H9 (cell line): ENCODE data around the gene KDM2A. TPM values are rescaled to one million over a fixed set of nuclear protein-coding genes. Genes with fewer than 3 reads are reported as not detected.
A peak's percentile ranks its signal among the peaks of the same experiment; 100 is the strongest.

ENCODE experiments used
- DNase-seq: peaks from one replicate; pipeline ENCODE4 v3.0.0-alpha.2; 2017
- H2AFZ ChIP-seq: one replicate; pipeline ENCODE4 v1.6.1; 2013; ENCODE audit warnings: mild to moderate bottlenecking, low read length, control low read depth, moderate library complexity
- H2AK5ac ChIP-seq: 2 replicates; pipeline ENCODE4 v1.6.1; 2013; ENCODE audit warnings: low read length, control low read depth, mixed read lengths; ENCODE audit not compliant: insufficient read length
- H2BK120ac ChIP-seq: one replicate; pipeline ENCODE4 v1.6.1; 2013; ENCODE audit warnings: low read depth, mild to moderate bottlenecking, low read length, control low read depth, inconsistent platforms; ENCODE audit not compliant: poor library complexity, severe bottlenecking
- H2BK12ac ChIP-seq: 2 replicates; pipeline ENCODE4 v1.6.1; 2013; ENCODE audit warnings: low read length, control low read depth, mixed read lengths, low read depth; ENCODE audit not compliant: insufficient read length
- H2BK15ac ChIP-seq: 2 replicates; pipeline ENCODE4 v1.6.1; 2013; ENCODE audit warnings: low read depth, low read length, control low read depth
- H2BK20ac ChIP-seq: one replicate; pipeline ENCODE4 v1.6.1; 2013; ENCODE audit warnings: low read depth, mild to moderate bottlenecking, low read length, control low read depth, inconsistent platforms; ENCODE audit not compliant: poor library complexity, severe bottlenecking
- H2BK5ac ChIP-seq: 2 replicates; pipeline ENCODE4 v1.6.1; 2013; ENCODE audit warnings: low read length, control low read depth, mixed read lengths; ENCODE audit not compliant: insufficient read length
- H3K14ac ChIP-seq: 2 replicates; pipeline ENCODE4 v1.6.1; 2013; ENCODE audit warnings: low read length, control low read depth; ENCODE audit not compliant: insufficient read depth
- H3K18ac ChIP-seq: 2 replicates; pipeline ENCODE4 v1.6.1; 2013; ENCODE audit warnings: low read depth, mild to moderate bottlenecking, mixed read lengths, low read length, control low read depth; ENCODE audit not compliant: insufficient read length
- H3K23ac ChIP-seq: 2 replicates; pipeline ENCODE4 v1.6.1; 2013; ENCODE audit warnings: low read length, control low read depth, mixed read lengths, low read depth; ENCODE audit not compliant: insufficient read length
- H3K23me2 ChIP-seq: 2 replicates; pipeline ENCODE4 v1.6.1; 2013; ENCODE audit warnings: low read depth, mild to moderate bottlenecking, mixed read lengths, low read length, control low read depth; ENCODE audit not compliant: insufficient read length, poor library complexity, severe bottlenecking
- H3K27ac ChIP-seq: 2 replicates; pipeline ENCODE4 v1.5.1; 2013; ENCODE audit warnings: low read length, control low read depth, mixed read lengths, low read depth; ENCODE audit not compliant: insufficient read length
- H3K27me3 ChIP-seq: 2 replicates; pipeline ENCODE4 v1.6.1; 2013; ENCODE audit warnings: low read length, control low read depth, inconsistent platforms; ENCODE audit not compliant: insufficient read depth
- H3K4ac ChIP-seq: 2 replicates; pipeline ENCODE4 v1.6.1; 2013; ENCODE audit warnings: low read depth, mild to moderate bottlenecking, control low read depth, inconsistent platforms, low read length, moderate library complexity
- H3K4me1 ChIP-seq: 2 replicates; pipeline ENCODE4 v1.6.1; 2013; ENCODE audit warnings: low read length, control low read depth, inconsistent platforms; ENCODE audit not compliant: insufficient read depth
- H3K4me2 ChIP-seq: 2 replicates; pipeline ENCODE4 v1.6.1; 2013; ENCODE audit warnings: low read length, control low read depth, mixed read lengths; ENCODE audit not compliant: insufficient read length, insufficient read depth
- H3K56ac ChIP-seq: 2 replicates; pipeline ENCODE4 v1.6.1; 2013; ENCODE audit warnings: low read depth, mild to moderate bottlenecking, mixed read lengths, low read length, control low read depth; ENCODE audit not compliant: insufficient read length
- H3K79me1 ChIP-seq: 2 replicates; pipeline ENCODE4 v1.6.1; 2013; ENCODE audit warnings: low read depth, mild to moderate bottlenecking, moderate library complexity, low read length, control low read depth, inconsistent platforms; ENCODE audit not compliant: insufficient read depth, poor library complexity, severe bottlenecking
- H3K79me2 ChIP-seq: 2 replicates; pipeline ENCODE4 v1.6.1; 2013; ENCODE audit warnings: low read length, control low read depth, inconsistent platforms; ENCODE audit not compliant: insufficient read depth
- H3K9ac ChIP-seq: 2 replicates; pipeline ENCODE4 v1.6.1; 2013; ENCODE audit warnings: low read length, control low read depth, mixed read lengths; ENCODE audit not compliant: insufficient read length; ENCODE audit errors: extremely low read depth
- H3K9me3 ChIP-seq: one replicate; pipeline ENCODE4 v1.6.1; 2013; ENCODE audit warnings: low read depth, low read length, inconsistent platforms; ENCODE audit not compliant: control insufficient read depth
- H3T11ph ChIP-seq: one replicate; pipeline ENCODE4 v1.6.1; 2013; ENCODE audit warnings: mild to moderate bottlenecking, low read length, control low read depth, inconsistent platforms
- H4K20me1 ChIP-seq: one replicate; pipeline ENCODE4 v1.6.1; 2013; ENCODE audit not compliant: control insufficient read depth, insufficient read length, insufficient read depth
- H4K5ac ChIP-seq: 2 replicates; pipeline ENCODE4 v1.6.1; 2013; ENCODE audit warnings: low read depth, mild to moderate bottlenecking, mixed read lengths, low read length, control low read depth; ENCODE audit not compliant: insufficient read length
- H4K8ac ChIP-seq: replicated peaks from 2 replicates; pipeline ENCODE4 v1.6.1; 2013; ENCODE audit warnings: low read length, control low read depth, mixed read lengths, low read depth; ENCODE audit not compliant: insufficient read length
- H4K91ac ChIP-seq: 2 replicates; pipeline ENCODE4 v1.6.1; 2013; ENCODE audit warnings: low read depth, mild to moderate bottlenecking, moderate library complexity, mixed read lengths, low read length, control low read depth; ENCODE audit not compliant: insufficient read length
- H3K27ac Mint-ChIP-seq, 3 experiments: 2 replicates in 2 of 3; 3 replicates in 1 of 3; pipeline ENCODE4 v1.8.0; 2020 to 2021; ENCODE audit warnings: mixed read lengths in 3 of 3, mild to moderate bottlenecking in 1 of 3, moderate library complexity in 1 of 3
- H3K27me3 Mint-ChIP-seq: 2 replicates; pipeline ENCODE4 v1.8.0; 2021; ENCODE audit warnings: low read depth, mild to moderate bottlenecking, moderate library complexity, mixed read lengths
- H3K36me3 Mint-ChIP-seq, 3 experiments: 2 replicates in 2 of 3; 3 replicates in 1 of 3; pipeline ENCODE4 v1.8.0; 2020 to 2021; ENCODE audit warnings: low read depth in 3 of 3, mixed read lengths in 3 of 3; ENCODE audit not compliant: insufficient read depth in 1 of 3
- H3K4me1 Mint-ChIP-seq, 2 experiments: 2 replicates each; pipeline ENCODE4 v1.8.0; 2020; ENCODE audit warnings: mixed read lengths in 2 of 2
- H3K4me3 Mint-ChIP-seq, 2 experiments: 2 replicates in 1 of 2; 3 replicates in 1 of 2; pipeline ENCODE4 v1.8.0; 2020 to 2021; ENCODE audit warnings: mild to moderate bottlenecking in 2 of 2, mixed read lengths in 2 of 2, moderate library complexity in 1 of 2
- H3K9me3 Mint-ChIP-seq, 2 experiments: 2 replicates in 1 of 2; 3 replicates in 1 of 2; pipeline ENCODE4 v1.8.0; 2020; ENCODE audit warnings: mild to moderate bottlenecking in 2 of 2, mixed read lengths in 2 of 2, moderate library complexity in 1 of 2
- CTCF ChIP-seq: fragments of 200-600 bp; sonication (generic); conservative IDR thresholded peaks from 3 replicates; pipeline ENCODE4 v1.8.0; 2021; ENCODE audit warnings: antibody characterized with exemption, mild to moderate bottlenecking
- WGBS: extraction: QIAGEN DNeasy Blood & Tissue Kit; methylation state at CpG from one replicate; pipeline ENCODE4 v1.1.7; 2013; ENCODE audit warnings: missing lambda C conversion rate, low lambda C conversion rate, mixed read lengths; ENCODE audit not compliant: insufficient read length; ENCODE audit errors: extremely low coverage; 5-methylcytosine and 5-hydroxymethylcytosine counted together
- total RNA-seq: library from RNA; stranded (reverse); gene quantifications from 2 replicates; pipeline ENCODE4 v1.2.1, GENCODE V29; 2021

Gene KDM2A
- total RNA-seq, 1 experiment from 2014 or later: 85.9 TPM

GRCh38 chr11:67271205-67271540, 152.1 kb downstream of the KDM2A start:
- H3K9me3 ChIP-seq: no peaks in the 10 kb centered on the region
- no peak overlapping the region for H2AFZ ChIP-seq
- Mint-ChIP-seq H3K36me3 (peaks cover 0 to 11% (median 10%) of the 10 kb centered on the region in 3 experiments; a peak in 5 of 7 replicates), H3K9me3 (no peaks in the 10 kb centered on the region), H3K27ac (no peak overlapping the region; a peak in 1 of 7 replicates), H3K4me1 (peaks cover 30 to 38% of the 10 kb centered on the region in 2 experiments), H3K27me3 (no peaks in the 10 kb centered on the region; the same call in 1 of the 2 replicates), H3K4me3 (peak overlapping the region in 1 of 2 experiments; percentile 73; a peak in 3 of 5 replicates)
- H4K5ac ChIP-seq: no peak overlapping the region
- no peak overlapping the region for H2BK20ac ChIP-seq
- H3K27me3 ChIP-seq: no peaks in the 10 kb centered on the region
- no peaks in the 10 kb centered on the region for H3K79me1 ChIP-seq
- no peak overlapping the region for H3K14ac ChIP-seq
- H2BK120ac ChIP-seq: no peak overlapping the region
- no peak overlapping the region for H3K56ac ChIP-seq
- no peak overlapping the region for H3K27ac ChIP-seq
- H4K20me1 ChIP-seq: peaks cover 3% of the 10 kb centered on the region
- H3K4me1 ChIP-seq: peaks cover 12% of the 10 kb centered on the region
- H3K4ac ChIP-seq: no peak overlapping the region
- DNase-seq: no peak
- TF ChIP-seq CTCF: no peak
- H3K79me2 ChIP-seq: peaks cover 12% of the 10 kb centered on the region; the same call in 1 of the 2 replicates
- no peak overlapping the region for H3K18ac ChIP-seq
- H2BK12ac ChIP-seq: no peak overlapping the region
- no peak overlapping the region for H2AK5ac ChIP-seq
- peaks cover 8% of the 10 kb centered on the region for H3K23me2 ChIP-seq
- peak overlapping the region; percentile 31 for H3K4me2 ChIP-seq
- H2BK15ac ChIP-seq: no peak overlapping the region
- WGBS: no CpG with 5 or more reads among the region's 5 CpGs
- H2BK5ac ChIP-seq: no peak overlapping the region
- H3K9ac ChIP-seq: no peak overlapping the region
- H3T11ph ChIP-seq: no peak overlapping the region
- H4K8ac ChIP-seq: no peak overlapping the region
- H3K23ac ChIP-seq: no peak overlapping the region
- no peak overlapping the region for H4K91ac ChIP-seq
